GM04504 (cell line): ENCODE data around the gene SLC25A22.

Experiments
- DNase-seq: peaks from one replicate; pipeline ENCODE4 v3.0.0-alpha.2; 2012; ENCODE audit warnings: low read depth

The SLC25A22 gene

GRCh38 chr11:803467-803742 lies 5.3 kb upstream of the SLC25A22 start:
- DNase-seq = no peak

GRCh38 chr11:802693-803466 lies 4.8 kb upstream of the SLC25A22 start:
- no peak for DNase-seq

- no peak for DNase-seq
These were observed 4.0 kb upstream of the SLC25A22 start for GRCh38 chr11:802018-802617.

- DNase-seq = no peak
These were observed 3.2 kb upstream of the SLC25A22 start for GRCh38 chr11:801097-801780.

- DNase-seq = no peak
These were observed 2.4 kb upstream of the SLC25A22 start for GRCh38 chr11:800473-800872.

- DNase-seq = no peak
These were observed 1.7 kb upstream of the SLC25A22 start for GRCh38 chr11:799641-800316.

- peak; percentile 65 for DNase-seq
These were observed 587 bp downstream of the SLC25A22 start for GRCh38 chr11:797296-798092.

- DNase-seq = no peak
These were observed 1.4 kb downstream of the SLC25A22 start for GRCh38 chr11:796565-797295.

- DNase-seq = peak; percentile 81
These were observed 2.2 kb downstream of the SLC25A22 start for GRCh38 chr11:795634-796564.

- DNase-seq = no peak
These were observed 3.1 kb downstream of the SLC25A22 start for GRCh38 chr11:794766-795633.

GRCh38 chr11:794013-794765 lies 3.9 kb downstream of the SLC25A22 start:
- DNase-seq = no peak

GRCh38 chr11:793556-793955 lies 4.5 kb downstream of the SLC25A22 start:
- DNase-seq = no peak

- DNase-seq = no peak
These were observed 5.2 kb downstream of the SLC25A22 start for GRCh38 chr11:792873-793272.

GRCh38 chr11:792535-792821 lies 5.6 kb downstream of the SLC25A22 start:
- no peak for DNase-seq

- DNase-seq = no peak
These were observed 6.2 kb downstream of the SLC25A22 start for GRCh38 chr11:791658-792534.

- no peak for DNase-seq
These were observed 7.1 kb downstream of the SLC25A22 start for GRCh38 chr11:790721-791564.

GRCh38 chr11:789943-790342 lies 8.1 kb downstream of the SLC25A22 start, which contains the start of gene CEND1:
Gene CEND1 (minus strand): TSS chr11:790090. CDS start chr11:788576, 1,514 bp downstream.
- DNase-seq = peak; percentile 29
